Subcutaneous preadipocyte (primary cell): ENCODE results near the gene ITGB1BP2. TPM values are rescaled to one million over a fixed set of nuclear protein-coding genes. Genes with fewer than 3 reads are reported as not detected.

Source experiments
- total RNA-seq: library from RNA; depleted of rRNA; stranded (reverse); fragments of >200 nt; gene quantifications from 2 replicates; pipeline ENCODE4 v1.2.3, GENCODE V29; 2012

The ITGB1BP2 gene
- total RNA-seq = 0.98 and 1.8 TPM in 2 replicates

DNA sequence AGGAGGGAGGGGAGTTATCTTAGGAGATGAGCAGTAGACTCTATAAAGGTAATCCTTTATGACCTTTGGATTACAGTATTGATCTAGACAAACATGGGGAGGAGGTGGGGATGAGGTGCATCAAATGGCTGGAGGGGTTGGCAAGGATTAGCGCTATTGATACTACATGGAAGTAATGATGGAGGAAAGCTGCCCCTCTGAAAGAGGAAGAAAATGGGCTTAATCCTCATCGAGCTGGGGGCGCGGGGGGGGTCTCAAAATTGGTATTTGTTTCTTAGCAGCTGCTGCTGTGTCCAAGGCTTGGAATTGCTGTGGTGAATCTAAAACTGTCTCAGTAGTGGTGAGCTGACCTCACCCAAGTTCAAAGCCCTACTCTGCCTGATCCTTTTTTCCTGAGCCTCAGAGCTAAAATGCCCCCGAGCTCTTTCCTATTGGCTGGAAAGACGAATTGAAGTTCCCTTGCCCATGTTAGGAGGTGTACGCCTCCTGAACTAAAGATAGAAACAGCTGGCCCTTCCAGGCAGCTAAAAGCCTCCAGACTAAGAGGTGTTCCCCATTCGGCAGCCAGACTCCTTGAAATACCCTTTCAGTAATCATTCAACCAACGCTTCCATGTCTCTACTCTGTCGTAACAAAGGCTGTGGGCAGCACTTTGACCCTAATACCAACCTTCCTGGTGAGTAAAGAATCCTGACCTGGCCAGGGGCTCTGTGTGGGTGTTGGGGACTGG lies at the start of gene ITGB1BP2:
ITGB1BP2 (plus strand) TSS at position 556 of the 730 bp plus-strand sequence; CDS start at position 613, 57 bp downstream.

DNA sequence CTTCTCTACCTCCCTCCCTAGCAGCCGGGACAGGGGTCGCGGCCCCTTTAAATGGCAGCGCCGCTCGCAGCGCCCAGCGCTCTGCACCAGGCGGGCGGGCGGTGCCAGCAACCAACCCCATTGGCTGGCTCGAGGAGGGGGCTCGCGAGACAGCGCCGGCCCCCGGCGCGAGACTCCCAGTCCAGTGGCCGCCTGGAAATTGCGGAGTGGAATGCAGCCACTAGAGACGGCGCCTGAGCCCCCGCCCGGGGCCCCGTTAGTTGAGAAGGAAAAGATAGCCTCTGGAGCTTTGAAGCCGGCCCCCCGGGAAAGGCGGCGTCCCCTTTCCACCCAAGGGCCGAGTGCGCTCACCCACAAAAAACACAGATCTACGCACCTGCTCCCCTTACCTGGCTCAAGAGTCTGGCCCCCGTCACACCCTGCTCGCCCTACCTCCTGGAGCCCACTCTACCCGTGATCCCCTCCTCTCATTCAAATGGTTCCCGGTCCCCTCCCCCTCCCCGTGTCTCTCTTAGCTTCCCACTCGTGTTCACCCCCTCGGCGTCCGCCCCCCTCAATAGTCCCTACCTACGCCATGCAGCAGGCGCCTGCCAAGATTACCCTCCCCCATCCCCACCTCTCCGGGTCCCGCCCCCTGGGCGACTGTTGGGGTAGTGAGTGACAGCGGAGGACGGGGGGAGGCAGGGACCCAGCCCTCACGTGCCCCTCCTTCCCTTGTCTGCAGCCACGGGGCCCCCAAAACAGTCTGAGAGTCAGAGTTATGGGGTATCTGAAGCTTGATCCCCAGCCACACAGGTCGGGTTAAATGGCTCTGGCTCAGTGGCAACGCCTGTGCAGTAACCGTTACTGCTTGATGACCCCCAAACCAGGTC lies 47.2 kb upstream of the ITGB1BP2 start, which contains the start of gene ZMYM3:
ZMYM3 (minus strand) TSS at position 49 of the 872 bp plus-strand sequence. CDS start 885 bp downstream, outside the sequence.

DNA sequence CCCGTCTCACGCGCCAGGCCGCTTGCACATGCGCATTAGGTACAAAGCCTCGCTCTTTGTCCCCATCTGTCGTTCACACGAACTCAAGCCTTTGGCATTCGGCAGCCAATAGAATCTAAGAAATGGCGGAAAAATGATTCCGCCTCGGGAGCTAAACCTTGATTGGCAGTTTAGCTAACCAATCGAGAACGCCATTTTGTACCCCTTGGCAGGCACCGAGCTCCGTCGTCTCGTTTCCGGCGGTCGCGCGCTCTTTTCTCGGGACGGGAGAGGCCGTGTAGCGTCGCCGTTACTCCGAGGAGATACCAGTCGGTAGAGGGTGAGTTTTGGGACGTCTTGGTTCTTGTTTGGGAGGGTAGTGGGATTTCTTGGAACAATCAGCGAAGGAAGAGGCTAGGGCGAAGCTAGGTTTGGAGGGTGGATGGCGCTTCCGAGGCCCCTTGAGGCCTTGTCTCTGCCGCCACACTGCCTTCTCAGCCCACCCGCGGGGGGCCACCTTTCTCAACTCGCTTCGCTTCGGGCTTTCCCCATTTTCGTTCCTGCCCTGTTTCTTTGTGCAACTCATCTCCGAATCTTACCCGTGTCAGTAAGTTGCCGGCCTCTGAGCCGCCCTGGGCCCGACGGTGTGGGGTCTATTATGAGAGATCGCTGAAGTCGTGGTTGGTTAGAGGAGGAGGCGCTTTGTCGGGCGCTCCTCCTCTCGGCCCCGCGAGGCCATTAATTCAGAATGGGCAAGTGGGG lies 18.0 kb upstream of the ITGB1BP2 start, which contains the start of gene NONO:
NONO (plus strand) TSS at position 233 of the 741 bp plus-strand sequence. CDS start 7,003 bp downstream, outside the sequence.

Other genes with a start within 250 kb of the ITGB1BP2 start
- 48.9 and 49.6 TPM in 2 replicates for gene SNX12, start 233.4 kb upstream of the ITGB1BP2 start, total RNA-seq
- gene FOXO4, start 205.9 kb upstream of the ITGB1BP2 start, total RNA-seq = 2.6 and 3.3 TPM in 2 replicates
- not detected in 2 replicates for gene CXorf65, start 195.0 kb upstream of the ITGB1BP2 start, total RNA-seq
- not detected in 2 replicates for gene IL2RG, start 190.2 kb upstream of the ITGB1BP2 start, total RNA-seq
- 20.6 and 24.4 TPM in 2 replicates for gene MED12, start 183.2 kb upstream of the ITGB1BP2 start, total RNA-seq
- gene NLGN3, start 156.9 kb upstream of the ITGB1BP2 start, total RNA-seq = 0.20 and 0.37 TPM in 2 replicates
- not detected in 2 replicates for gene GJB1, start 78.5 kb upstream of the ITGB1BP2 start, total RNA-seq
- gene ZMYM3, start 47.6 kb upstream of the ITGB1BP2 start, total RNA-seq = 12.7 and 13.2 TPM in 2 replicates
- 330 and 392 TPM in 2 replicates for gene NONO, start 18.1 kb upstream of the ITGB1BP2 start, total RNA-seq
- 27.2 and 29.7 TPM in 2 replicates for gene TAF1, start 64.6 kb downstream of the ITGB1BP2 start, total RNA-seq
- gene OGT, start 231.4 kb downstream of the ITGB1BP2 start, total RNA-seq = 112 and 150 TPM in 2 replicates